Left ventricle myocardium inferior (tissue), 1 donor: ENCODE data around the gene ATRN. TPM values are rescaled to one million over a fixed set of nuclear protein-coding genes. Genes with fewer than 3 reads are reported as not detected.
"Not testable (repeated sequence)": the region's sequence is repeated elsewhere in the genome, so short reads cannot be mapped to it uniquely, and the experiment has no call there.

Source experiments
- DNase-seq: peaks from one replicate; pipeline ENCODE4 v3.0.0-alpha.2; 2020
- H3K27ac ChIP-seq: fragments of 200-600 bp; replicated peaks from 2 replicates; pipeline ENCODE4 v1.8.0; 2021
- H3K27me3 ChIP-seq: fragments of 200-600 bp; 2 replicates; pipeline ENCODE4 v1.8.0; 2021; ENCODE audit warnings: low read depth
- H3K36me3 ChIP-seq: fragments of 200-600 bp; 2 replicates; pipeline ENCODE4 v1.8.0; 2021
- H3K4me1 ChIP-seq: fragments of 200-600 bp; 2 replicates; pipeline ENCODE4 v1.8.0; 2021
- H3K4me3 ChIP-seq: fragments of 200-600 bp; 2 replicates; pipeline ENCODE4 v1.8.0; 2021; ENCODE audit warnings: mild to moderate bottlenecking, moderate library complexity
- H3K9me3 ChIP-seq: fragments of 200-600 bp; replicated peaks from 2 replicates; pipeline ENCODE4 v1.8.0; 2021
- intact Hi-C: fragments of 100-400 bp; cut with micrococcal nuclease; formaldehyde crosslinking; loops from one replicate; pipeline ENCODE4 v1.11.0; 2022
- total RNA-seq: library from RNA; stranded (reverse); fragmentation: NEBNext Ultra II Directional; extraction: Animal tissue kit (Norgen Biotek cat#: 25700); gene quantifications from one replicate; pipeline ENCODE4 v1.2.1, GENCODE V29; 2021
- TF ChIP-seq, protein P1 (sequence below): fragments of 200-600 bp; IDR thresholded peaks from 2 replicates; pipeline ENCODE4 v1.8.0; 2021; ENCODE audit warnings: antibody characterized with exemption, mild to moderate bottlenecking, borderline replicate concordance
- donor health status: DM: no; HTN: yes; CAD: no; lungs with severe emphysema.

ATRN gene
- total RNA-seq, 1 donor from 2014 or later, result 32.4 TPM

DNA sequence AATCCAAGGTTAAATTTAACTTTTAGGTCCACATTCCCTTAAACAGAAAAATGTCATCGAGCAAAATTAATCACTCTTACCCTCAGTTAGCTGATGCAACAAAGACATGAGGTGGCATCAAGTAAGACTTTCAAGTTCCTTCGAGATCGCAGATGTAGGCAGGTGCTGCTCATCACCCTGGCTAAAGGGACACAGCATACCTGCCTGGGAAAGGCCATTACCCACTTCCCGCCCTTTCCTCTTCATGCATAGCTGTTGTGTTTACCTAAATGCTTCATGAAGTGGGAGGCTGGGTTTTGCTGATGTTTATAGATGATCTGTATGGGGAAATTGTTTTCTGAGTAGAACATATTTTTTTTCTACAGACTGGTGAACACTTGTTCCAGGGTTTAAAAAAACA is 124.7 kb downstream of the ATRN start:
- Histone ChIP-seq H3K4me1 (no peaks in the 10 kb centered on the region), H3K27me3 (no peaks in the 10 kb centered on the region), H3K27ac (no peak overlapping the region), H3K4me3 (no peak overlapping the region), H3K9me3 (no peaks in the 10 kb centered on the region), H3K36me3 (peaks cover 94% of the 10 kb centered on the region)
- TF ChIP-seq, protein P1, sequence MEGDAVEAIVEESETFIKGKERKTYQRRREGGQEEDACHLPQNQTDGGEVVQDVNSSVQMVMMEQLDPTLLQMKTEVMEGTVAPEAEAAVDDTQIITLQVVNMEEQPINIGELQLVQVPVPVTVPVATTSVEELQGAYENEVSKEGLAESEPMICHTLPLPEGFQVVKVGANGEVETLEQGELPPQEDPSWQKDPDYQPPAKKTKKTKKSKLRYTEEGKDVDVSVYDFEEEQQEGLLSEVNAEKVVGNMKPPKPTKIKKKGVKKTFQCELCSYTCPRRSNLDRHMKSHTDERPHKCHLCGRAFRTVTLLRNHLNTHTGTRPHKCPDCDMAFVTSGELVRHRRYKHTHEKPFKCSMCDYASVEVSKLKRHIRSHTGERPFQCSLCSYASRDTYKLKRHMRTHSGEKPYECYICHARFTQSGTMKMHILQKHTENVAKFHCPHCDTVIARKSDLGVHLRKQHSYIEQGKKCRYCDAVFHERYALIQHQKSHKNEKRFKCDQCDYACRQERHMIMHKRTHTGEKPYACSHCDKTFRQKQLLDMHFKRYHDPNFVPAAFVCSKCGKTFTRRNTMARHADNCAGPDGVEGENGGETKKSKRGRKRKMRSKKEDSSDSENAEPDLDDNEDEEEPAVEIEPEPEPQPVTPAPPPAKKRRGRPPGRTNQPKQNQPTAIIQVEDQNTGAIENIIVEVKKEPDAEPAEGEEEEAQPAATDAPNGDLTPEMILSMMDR, result no peak
- intact Hi-C loops, result no loop called here
- no peak for DNase-seq

DNA sequence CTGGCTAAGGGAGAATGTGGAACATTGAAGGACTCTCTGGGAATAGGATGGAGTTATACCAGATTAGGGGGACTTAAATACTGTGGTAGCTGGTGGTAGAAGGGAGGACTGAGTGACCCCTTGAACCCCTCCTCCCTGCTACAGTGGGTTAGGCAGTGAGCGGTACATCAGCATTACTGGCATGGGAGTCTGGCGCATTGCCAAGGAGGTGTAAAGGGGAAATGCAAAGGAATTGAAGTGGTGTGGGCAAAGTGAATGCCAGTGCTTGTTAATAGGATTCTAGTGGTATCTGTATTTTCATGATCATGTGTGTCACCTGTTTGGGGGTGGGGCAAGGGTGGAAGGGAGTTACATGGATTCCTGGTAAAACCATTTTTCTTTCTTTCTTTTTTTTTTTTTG is 132.3 kb downstream of the ATRN start:
- no peak for DNase-seq
- no peak overlapping the region for H3K27ac ChIP-seq
- H3K9me3 ChIP-seq, result no peaks in the 10 kb centered on the region
- H3K4me1 ChIP-seq, result no peaks in the 10 kb centered on the region
- intact Hi-C loops, result no loop called here
- H3K4me3 ChIP-seq, result no peak overlapping the region
- H3K27me3 ChIP-seq, result no peaks in the 10 kb centered on the region
- H3K36me3 ChIP-seq, result peaks cover 75% of the 10 kb centered on the region
- TF ChIP-seq, protein P1, result no peak

DNA sequence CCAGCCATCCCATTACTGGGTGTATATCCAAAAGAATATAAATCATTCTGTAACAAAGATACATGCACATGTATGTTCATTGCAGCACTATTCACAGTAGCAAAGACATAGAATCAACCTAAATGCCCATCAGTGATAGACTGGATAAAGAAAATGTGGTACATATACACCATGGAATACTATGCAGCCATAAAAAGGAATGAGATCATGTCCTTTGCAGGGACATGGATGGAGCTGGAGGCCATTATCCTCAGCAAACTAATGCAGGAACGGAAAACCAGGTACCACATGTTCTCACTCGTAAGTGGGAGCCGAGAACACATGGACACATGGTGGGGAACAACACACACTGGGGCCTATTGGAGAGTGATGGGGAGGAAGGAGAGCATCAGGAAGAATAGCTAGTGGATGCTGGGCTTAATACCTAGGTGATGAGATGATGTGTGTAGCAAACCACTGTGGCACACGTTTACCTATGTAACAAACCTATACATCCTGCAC is 134.6 kb downstream of the ATRN start:
- DNase-seq, H3K9me3 ChIP-seq, H3K4me3 ChIP-seq, H3K4me1 ChIP-seq, H3K27ac ChIP-seq, H3K27me3 ChIP-seq, intact Hi-C loops: not testable (repeated sequence)
- peaks cover 60% of the 10 kb centered on the region for H3K36me3 ChIP-seq

DNA sequence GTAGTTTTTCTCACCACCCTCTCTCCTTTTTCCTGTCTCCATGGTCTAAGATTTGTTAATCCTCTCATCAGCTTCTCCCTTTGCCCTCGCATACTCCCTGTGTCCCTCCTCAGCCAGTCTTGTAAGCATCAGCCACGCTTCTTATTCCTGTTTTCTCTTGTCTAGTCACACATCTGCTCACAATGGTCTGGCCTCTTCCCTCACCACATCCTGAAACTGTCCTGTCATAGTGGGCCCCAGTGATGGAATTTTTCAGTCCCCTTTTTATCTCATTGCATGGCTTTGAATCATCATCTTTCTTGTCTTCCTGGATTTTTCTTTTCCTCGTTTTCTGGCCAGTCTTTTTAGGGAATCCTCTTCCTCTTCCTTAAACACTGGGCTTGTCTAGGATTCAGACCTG is 135.2 kb downstream of the ATRN start:
- H3K27ac ChIP-seq, result no peak overlapping the region
- H3K4me1 ChIP-seq, result peaks cover under 1% of the 10 kb centered on the region
- TF ChIP-seq, protein P1, result no peak
- no peak for DNase-seq
- intact Hi-C loops, result no loop called here
- H3K27me3 ChIP-seq, result no peaks in the 10 kb centered on the region
- no peak overlapping the region for H3K4me3 ChIP-seq
- H3K9me3 ChIP-seq, result no peaks in the 10 kb centered on the region
- H3K36me3 ChIP-seq, result peaks cover 55% of the 10 kb centered on the region

DNA sequence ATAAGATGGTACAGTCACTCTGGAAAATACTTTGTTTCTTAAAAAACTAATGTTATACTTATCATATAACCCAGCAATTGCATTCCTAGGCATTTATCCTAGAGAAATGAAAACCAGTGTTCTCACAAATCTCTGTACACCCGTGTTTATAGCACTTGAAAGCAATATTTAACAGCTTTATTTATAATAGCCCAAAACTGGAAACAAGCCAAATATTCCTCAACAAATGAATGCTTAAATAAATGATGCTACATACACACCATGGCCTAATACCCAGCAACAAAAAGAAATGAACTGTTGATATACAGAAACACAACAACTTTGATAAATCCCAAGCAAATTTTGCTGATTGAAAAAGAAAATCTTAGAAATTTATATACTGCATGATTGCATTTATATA is 141.1 kb downstream of the ATRN start:
- Histone ChIP-seq H3K27me3 (no peaks in the 10 kb centered on the region), H3K4me1 (peaks cover 10% of the 10 kb centered on the region), H3K36me3 (peaks cover 13% of the 10 kb centered on the region), H3K9me3 (no peaks in the 10 kb centered on the region), H3K4me3 (no peak overlapping the region), H3K27ac (no peak overlapping the region)
- DNase-seq, result no peak
- intact Hi-C loops, result no loop called here
- TF ChIP-seq, protein P1, result no peak

DNA sequence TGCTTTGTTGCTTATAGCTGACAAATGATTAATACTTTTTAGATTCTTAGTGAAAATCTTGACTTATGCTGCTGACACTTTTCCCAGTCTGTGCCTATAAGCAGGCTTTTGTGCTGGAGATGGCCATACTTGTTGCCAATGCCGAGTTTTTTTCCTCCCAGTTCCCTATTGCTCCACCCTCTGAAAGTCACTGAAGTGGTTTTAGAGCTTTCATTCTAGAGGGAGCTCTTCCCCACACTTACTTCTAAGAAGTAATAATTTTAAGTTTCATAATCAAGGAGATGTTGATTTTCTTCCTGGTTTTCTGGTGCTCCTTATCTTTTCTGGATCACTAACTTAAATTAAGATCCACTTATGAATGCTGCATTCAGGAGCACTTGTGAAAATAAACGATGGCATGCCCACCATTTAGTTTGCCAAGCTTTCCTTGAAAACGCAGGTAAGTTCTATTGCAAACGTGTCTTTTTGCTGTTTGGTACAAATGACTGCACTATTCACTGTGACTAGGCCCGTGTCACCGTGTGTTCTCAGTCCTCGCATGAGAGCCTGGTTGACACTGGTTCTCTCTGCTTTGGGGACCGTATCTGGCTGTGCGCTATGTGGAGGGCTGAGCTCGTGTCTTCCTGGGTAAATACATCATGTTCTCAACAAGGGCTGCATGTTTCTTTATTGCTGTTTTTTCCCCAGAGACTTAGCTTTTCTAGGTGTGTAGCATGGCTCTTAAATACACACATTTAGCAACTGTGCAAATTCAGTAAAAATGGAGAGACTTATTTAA is 142.2 kb downstream of the ATRN start:
- H3K4me1 ChIP-seq, result peaks cover 10% of the 10 kb centered on the region
- no peaks in the 10 kb centered on the region for H3K9me3 ChIP-seq
- H3K27ac ChIP-seq, result no peak overlapping the region
- H3K4me3 ChIP-seq, result no peak overlapping the region
- peaks cover 16% of the 10 kb centered on the region for H3K36me3 ChIP-seq
- no peak for DNase-seq
- no peaks in the 10 kb centered on the region for H3K27me3 ChIP-seq
- intact Hi-C loops, result no loop called here
- TF ChIP-seq, protein P1, result no peak
